ENCODE results near the gene RAET1L.
"Not testable (repeated sequence)": the region's sequence is repeated elsewhere in the genome, so short reads cannot be mapped to it uniquely, and the experiment has no call there.

Gene RAET1L

GRCh38 chr6:150044621-150045145 is 19.4 kb upstream of the RAET1L start:
- DNase-seq (ENCODE audit: low spot score): no peak

GRCh38 chr6:150043501-150044412 is 18.4 kb upstream of the RAET1L start:
- no peak for DNase-seq (ENCODE audit: low spot score)

DNA sequence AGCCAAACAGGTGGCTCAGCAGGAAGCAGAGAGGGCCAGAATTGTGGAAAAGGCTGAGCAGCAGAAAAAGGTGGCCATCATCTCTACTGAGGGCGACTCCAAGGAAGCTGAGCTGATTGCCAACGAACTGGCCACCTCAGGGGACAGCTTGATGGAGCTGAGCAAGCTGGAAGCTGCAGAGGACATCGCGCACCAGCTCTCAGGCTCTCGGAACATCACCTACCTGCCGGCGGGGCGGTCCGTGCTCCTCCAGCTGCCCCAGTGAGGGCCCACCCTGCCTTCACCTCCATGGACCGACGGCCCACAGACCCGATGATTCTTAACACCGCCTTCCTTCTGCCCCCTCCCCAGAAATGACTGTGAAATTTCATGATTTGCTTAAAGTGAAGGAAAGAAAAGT is 17.8 kb upstream of the RAET1L start:
- DNase-seq (ENCODE audit: low spot score): no peak

DNA sequence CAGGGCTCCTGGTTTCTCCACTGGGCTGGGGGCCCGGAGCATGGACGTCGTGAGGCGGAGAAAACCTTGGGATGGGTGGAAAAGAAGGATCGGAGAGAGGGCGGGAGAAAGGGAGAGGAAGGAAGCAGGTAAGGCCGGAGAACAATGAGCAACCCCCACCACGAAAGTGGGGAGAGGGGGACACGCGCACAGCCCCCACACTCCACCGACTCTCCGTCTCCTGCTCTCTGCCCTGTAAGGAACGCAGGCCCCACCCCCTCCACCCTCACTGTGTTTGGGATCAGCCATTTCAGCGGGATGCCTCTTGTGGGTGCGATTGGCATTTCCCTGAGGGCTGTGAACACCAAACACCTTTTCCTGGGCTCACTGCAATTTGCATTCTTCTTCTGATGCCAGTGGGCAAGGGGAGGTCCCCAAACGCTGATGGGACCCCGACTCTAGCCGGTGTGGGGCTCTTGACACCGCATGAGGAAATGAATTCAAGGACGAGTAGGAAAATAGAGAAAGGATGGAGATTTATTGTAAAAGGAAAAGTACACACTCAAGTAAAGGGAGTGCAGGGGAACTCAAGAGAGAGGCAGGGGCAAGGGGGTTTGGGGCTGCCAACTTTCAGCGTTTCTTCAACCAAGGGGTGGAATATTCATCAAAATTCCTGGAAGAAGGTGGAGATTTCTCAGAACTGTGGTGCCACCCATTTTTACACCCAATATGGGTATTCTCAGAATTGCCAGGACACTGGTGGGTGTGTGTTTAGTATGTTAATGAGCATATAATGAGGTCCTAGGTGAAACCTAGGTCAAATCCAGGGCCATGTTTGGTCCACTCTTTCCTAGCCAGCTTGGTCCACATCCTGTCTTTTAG is 13.1 kb upstream of the RAET1L start:
- no peak for DNase-seq (ENCODE audit: low spot score)

GRCh38 chr6:150037526-150038201 is 12.3 kb upstream of the RAET1L start:
- no peak for DNase-seq (ENCODE audit: low spot score)

- DNase-seq (ENCODE audit: low spot score): no peak
Measured at GRCh38 chr6:150036081-150036480, 10.7 kb upstream of the RAET1L start.

- DNase-seq (ENCODE audit: low spot score): no peak
Measured at GRCh38 chr6:150033207-150033771, 8.0 kb upstream of the RAET1L start.

DNA sequence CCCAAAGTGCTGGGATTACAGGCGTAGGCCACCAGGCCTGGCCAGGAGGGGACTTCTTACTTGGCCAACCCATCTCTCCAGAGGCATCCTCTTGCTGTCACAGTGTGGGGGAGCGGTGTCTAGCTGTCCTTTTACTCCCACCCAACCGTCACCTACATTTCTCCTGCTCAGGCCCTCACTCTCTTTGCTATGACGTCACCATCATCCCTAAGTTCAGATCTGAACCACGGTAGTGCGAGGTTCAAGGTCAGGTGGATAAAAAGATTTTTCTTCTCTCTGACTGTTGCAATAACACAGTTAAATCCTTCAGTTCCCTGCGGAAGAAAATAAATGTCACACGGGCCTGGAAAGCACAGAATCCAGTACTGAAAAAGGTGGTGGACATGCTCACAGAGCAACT is 7.3 kb upstream of the RAET1L start:
- no peak for DNase-seq (ENCODE audit: low spot score)

GRCh38 chr6:150030611-150031010 is 5.3 kb upstream of the RAET1L start:
- DNase-seq (ENCODE audit: low spot score): no peak

- DNase-seq (ENCODE audit: low spot score): no peak
Measured at GRCh38 chr6:150029749-150030148, 4.4 kb upstream of the RAET1L start.

DNA sequence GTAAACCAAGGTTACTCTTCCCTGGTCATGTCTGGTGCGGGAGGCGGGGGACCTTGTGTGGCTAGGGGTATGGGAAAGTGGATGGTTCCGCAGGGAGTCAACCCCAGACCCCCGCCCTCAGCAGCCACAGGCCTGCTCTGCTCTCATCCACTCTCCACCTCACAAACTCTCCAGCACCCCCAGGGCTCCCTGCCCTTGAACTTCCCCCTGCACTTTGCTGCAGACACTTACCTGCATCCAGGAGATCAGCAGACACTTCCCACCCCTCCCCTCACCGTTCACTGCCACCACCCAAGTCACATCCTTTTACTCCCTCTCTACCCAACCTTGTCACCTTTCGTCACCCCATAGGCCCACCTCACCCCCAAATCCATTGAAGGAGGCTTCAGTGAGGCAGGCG is 3.9 kb upstream of the RAET1L start:
- DNase-seq (ENCODE audit: low spot score): no peak

DNA sequence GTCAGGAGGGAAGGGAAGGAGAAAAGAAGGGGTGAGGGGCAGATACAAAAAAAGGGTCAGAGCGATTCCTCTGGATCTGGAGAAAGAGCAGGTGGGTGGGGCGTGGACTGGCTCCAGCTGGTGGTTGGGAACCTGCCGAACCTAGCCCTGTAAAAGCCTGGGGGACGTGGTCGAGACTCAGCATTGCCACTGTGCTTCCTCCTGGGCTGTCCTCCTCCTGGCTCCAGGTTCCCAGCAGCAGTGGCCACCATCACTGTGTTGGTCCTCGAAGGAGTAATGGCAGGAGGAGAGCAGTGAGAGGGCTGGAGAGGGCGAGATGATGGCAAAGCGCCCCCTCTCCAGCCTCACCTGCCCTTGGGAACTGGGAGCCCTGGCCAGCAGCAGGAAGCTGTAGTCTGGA is 3.5 kb upstream of the RAET1L start:
- DNase-seq (ENCODE audit: low spot score): no peak

GRCh38 chr6:150027806-150028565 is 2.7 kb upstream of the RAET1L start:
- DNase-seq (ENCODE audit: low spot score): no peak

GRCh38 chr6:150026976-150027805 is 1.9 kb upstream of the RAET1L start:
- DNase-seq (ENCODE audit: low spot score): no peak

DNA sequence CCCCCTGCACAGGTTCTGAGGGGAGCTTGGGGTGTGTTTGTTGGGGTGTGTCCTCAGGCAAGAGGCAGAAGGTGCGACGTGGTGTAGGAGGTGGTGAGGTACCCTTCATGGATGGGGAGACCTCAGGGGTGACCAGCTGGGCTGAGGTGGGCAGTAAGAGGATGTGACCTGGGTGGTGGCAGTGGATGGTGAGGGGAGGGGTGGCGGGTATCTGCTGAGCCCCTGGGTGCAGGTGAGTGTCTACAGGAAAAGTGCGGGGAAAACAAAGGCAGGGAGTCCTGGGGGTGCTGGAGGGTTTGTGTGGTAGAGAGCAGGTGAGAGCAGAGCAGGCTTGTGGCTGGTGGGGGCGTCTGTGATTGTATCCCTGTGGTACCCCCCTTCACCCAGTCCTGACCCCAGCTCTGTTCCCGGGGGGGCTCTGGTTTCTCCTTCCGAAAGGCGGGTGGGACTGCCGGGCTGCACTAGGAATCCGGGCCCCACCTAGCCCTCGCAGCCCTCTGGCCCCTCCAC is 631 bp downstream of the RAET1L start:
- no peak for DNase-seq (ENCODE audit: low spot score)

DNA sequence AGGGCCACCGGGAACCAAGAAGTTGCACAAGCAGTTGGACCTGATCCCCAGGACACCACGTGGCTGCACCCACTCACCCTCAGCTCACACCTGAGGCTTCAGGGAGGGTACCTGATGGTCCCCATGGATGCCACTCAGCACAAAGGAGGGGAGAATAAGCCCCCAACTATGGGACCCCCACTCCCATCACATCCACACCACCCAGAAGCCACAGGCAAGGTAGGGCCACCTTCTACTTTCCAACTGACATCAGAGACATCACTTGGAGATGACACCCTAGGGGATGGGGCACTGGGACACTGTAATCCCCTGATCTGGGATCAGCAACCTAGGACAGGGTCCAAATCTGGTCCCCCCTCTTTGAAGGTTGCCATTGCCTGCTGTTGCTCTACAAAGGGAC is 1.3 kb downstream of the RAET1L start:
- not testable (repeated sequence) for DNase-seq (ENCODE audit: low spot score)

DNA sequence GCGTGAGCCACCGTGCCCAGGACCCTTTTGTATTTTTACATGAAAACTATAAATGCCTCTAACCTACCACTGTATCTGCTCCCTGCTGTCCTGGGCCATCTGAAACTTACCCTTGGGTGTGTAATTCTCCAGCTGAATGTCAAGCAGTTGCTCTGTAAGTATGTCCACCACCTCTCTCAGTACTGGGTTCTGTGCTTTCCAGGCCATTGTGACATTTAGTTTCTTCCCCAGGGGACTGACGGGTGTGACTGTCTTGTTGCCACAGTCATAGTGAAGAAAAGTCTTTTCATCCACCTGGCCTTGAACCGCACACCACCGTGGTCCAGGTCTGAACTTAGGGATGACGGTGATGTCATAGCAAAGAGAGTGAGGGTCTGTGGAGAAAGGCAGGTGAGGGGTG is 3.5 kb downstream of the RAET1L start:
- not testable (repeated sequence) for DNase-seq (ENCODE audit: low spot score)

DNA sequence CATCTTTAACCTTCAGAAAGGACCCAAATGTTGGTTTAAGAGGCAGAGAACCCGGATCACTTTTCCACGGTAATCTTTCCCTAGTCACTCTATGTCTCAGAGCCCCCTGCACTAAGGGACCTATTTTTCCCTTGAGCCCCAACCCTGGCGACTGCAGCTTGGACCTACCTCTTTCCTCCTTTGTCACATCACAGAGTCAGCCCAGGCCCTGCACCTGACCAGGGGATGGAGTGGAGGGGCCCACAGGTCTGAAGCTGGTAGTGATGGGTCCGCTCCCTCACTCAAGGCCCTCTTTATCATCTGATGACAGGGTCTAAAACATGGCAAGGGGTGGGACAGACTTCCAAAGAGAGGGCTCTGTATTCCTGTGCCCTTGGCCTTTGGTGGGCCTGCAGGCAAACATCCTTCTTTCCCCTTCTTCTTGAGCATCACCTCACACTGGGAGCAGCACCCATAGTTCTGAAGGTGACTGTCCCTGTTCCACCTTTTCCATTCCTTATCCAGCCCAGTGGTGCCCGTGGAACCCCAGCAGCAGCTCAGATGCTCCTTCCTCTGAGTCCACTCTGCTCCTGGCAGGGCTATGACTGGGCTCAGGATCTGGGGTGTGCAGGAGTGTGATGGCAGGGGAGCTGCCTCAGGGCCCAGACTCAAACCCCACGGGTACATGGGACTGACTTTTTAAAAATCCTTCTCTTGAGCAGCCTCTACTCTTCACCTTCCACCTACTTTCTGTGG is 6.3 kb downstream of the RAET1L start:
- no peak for DNase-seq (ENCODE audit: low spot score)

DNA sequence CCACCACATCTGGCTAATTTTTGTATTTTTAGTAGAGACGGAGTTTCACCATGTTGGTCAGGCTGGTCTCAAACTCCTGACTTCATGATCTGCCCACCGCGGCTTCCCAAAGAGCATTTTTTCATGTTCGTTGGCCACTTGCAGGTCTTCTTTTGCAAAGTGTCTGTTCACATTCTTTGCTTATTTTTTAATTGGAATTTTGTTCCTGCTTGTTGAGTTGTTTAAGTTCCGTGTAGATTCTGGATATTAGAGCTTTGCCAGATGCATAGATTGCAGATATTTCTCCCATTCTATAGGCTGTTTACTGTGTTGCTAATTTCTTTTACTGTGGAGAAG is 8.2 kb downstream of the RAET1L start:
- not testable (repeated sequence) for DNase-seq (ENCODE audit: low spot score)
